DMS114 treated with DMSO at 0.1 percent for 48 hours (cell line): ENCODE measurements around the gene SLC35B2.

Source experiments
- DNase-seq: peaks from one replicate; lab custom pipeline; 2025; ENCODE audit not compliant: unreplicated experiment; lab: John Stamatoyannopoulos, UW

SLC35B2 gene

GRCh38 chr6:44255105-44255808 is 2.1 kb downstream of the SLC35B2 start:
- DNase-seq = no peak

GRCh38 chr6:44254191-44255104 is 2.9 kb downstream of the SLC35B2 start:
- DNase-seq = no peak

- peak; percentile 66 for DNase-seq
Measured at GRCh38 chr6:44253307-44254101, 3.8 kb downstream of the SLC35B2 start.

- no peak for DNase-seq
Measured at GRCh38 chr6:44251576-44252524, 5.5 kb downstream of the SLC35B2 start.

- DNase-seq = no peak
Measured at GRCh38 chr6:44250718-44251123, 6.6 kb downstream of the SLC35B2 start.

GRCh38 chr6:44250067-44250717 is 7.1 kb downstream of the SLC35B2 start:
- DNase-seq = no peak

- no peak for DNase-seq
Measured at GRCh38 chr6:44249082-44249748, 8.1 kb downstream of the SLC35B2 start.

- DNase-seq = no peak
Measured at GRCh38 chr6:44248579-44248978, 8.7 kb downstream of the SLC35B2 start.

GRCh38 chr6:44247338-44248302 is 9.7 kb downstream of the SLC35B2 start:
- peak; percentile 51 for DNase-seq

DNA sequence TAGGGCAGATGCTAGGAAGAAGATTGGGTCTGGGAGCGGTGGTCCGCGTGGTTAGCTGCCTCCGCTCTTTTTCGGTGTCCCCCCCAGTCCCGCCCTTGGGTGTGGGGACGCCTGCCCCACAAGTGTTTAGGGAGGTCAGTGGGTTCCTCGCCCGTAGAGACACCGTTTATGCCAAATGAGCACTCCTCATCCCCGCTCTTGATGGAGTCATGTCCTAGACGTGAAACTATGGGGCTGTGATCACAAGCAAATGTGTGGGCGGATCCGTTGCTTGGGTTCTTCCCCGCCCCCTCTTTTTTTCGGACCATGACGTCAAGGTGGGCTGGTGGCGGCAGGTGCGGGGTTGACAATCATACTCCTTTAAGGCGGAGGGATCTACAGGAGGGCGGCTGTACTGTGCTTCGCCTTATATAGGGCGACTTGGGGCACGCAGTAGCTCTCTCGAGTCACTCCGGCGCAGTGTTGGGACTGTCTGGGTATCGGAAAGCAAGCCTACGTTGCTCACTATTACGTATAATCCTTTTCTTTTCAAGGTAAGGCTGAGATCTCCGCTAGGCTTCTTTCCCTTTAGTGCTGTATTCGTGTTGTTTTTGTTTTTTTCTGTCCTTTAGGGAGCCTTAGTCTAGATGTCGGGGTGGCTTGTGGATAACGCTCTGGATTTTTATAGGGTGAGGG is 10.5 kb downstream of the SLC35B2 start, which contains the start of gene HSP90AB1:
TSS of gene HSP90AB1 (plus strand) at position 439 of the 675 bp plus-strand sequence. CDS start 1,529 bp downstream, outside the sequence.
- DNase-seq = peak; percentile 95

DNA sequence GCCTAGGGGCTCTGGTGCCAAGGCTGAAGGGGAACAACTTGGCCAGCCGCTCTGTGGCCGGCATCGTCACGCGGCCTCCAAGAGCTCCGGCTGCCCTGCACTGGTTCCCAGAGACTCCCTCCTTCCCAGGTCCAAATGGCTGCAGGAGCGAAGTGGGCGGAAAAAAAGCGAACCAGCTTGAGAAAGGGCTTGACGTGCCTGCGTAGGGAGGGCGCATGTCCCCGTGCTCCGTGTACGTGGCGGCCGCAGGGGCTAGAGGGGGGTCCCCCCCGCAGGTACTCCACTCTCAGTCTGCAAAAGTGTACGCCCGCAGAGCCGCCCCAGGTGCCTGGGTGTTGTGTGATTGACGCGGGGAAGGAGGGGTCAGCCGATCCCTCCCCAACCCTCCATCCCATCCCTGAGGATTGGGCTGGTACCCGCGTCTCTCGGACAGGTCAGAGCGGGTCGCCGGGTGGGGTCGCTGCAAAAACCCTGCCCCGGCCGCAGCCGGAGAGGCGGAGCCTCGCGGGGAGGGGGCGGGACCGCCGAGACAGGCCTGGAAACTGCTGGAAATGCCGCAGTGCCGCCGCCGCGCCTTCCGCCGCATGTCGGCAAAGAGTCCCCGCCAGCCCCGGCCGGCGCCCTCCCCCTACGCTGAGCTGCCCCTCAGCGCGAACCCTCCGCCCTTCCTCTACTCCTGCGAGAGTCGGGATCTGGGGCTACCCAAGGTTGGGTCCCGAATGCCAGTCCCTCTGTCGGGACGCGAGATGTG is 11.2 kb downstream of the SLC35B2 start:
- peak; percentile 78 for DNase-seq

GRCh38 chr6:44245391-44245911 is 11.9 kb downstream of the SLC35B2 start:
- no peak for DNase-seq

DNA sequence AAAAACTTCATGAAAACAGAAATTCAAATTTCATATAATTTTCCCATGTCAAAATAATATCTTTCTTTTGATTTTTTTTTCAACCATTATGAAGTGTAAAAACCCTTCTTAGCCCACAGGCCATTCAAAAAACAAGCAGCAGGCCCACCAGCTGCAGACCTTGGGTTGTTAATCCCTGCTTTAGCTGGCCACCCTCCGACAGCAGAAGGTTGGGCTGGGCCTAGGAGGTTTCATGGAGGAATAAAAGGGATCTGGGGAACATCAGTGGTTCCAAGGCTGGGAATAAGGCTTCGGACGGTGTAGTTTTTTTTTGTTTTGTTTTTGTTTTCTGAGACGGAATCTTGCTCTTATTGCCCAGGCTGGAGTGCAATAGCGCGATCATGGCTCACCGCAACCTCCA is 14.0 kb downstream of the SLC35B2 start:
- no peak for DNase-seq

- no peak for DNase-seq
Measured at GRCh38 chr6:44238687-44239350, 18.5 kb downstream of the SLC35B2 start.

DNA sequence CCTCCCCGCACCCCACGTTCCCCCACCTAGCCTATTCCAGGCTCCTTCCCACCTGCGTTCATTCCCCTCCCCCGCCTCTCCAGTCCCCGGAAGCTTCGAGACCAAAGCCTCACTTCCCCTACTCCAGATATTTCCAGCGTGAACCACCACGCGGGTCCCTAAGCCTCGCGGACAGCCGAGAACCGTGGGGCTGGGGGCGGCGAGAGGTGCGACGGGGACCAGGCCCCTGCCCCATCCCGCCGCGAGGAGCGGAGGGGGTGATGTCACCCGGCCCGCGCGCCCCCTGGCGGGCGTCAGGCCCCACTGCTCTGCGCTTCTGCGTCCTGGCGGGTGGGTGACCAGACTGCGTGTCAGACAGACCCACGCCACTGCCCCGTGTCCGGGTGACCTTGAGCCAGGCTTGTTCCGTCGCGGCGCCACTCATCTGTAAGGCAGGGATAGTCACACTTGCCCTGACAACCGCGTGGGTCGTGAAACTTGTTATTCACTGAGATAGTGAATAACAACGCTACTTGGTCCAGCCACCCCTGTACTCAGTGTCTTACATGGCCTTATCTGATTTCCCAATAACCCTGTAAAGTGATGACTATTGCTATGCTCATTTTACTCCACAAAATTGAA is 19.4 kb downstream of the SLC35B2 start:
- peak; percentile 62 for DNase-seq
